Dermis microvascular lymphatic vessel endothelial cell (primary cell): ENCODE results near the gene RNF224. TPM values are rescaled to one million over a fixed set of nuclear protein-coding genes. Genes with fewer than 3 reads are reported as not detected.

Experiments
- DNase-seq, 2 donors: peaks; one replicate each; pipeline versions ENCODE4 v3.0.0 to v3.0.0-alpha.2; 2010; ENCODE audit warnings: low read depth in 2 of 2
- total RNA-seq: library from RNA; depleted of rRNA; stranded (reverse); fragments of >200 nt; gene quantifications from 2 replicates; pipeline ENCODE4 v1.2.1, GENCODE V29; 2014

Gene RNF224
- total RNA-seq, 1 donor from 2014 or later = under 0.01 TPM

- no peak for DNase-seq
Observed at GRCh38 chr9:137251490-137252268, 24.4 kb downstream of the RNF224 start.

- DNase-seq = no peak
Observed at GRCh38 chr9:137252555-137253506, 25.5 kb downstream of the RNF224 start.

GRCh38 chr9:137253717-137254623, 26.7 kb downstream of the RNF224 start:
- DNase-seq = no peak

GRCh38 chr9:137254624-137255447, 27.5 kb downstream of the RNF224 start, which contains the start of gene NELFB:
Gene NELFB (plus strand): TSS chr9:137255327.
- peak in 1 of 2 donors; percentile 78 for DNase-seq

- peak in 1 of 2 donors; percentile 40 for DNase-seq
Observed at GRCh38 chr9:137255448-137256114, 28.3 kb downstream of the RNF224 start.

GRCh38 chr9:137256362-137256761, 29.1 kb downstream of the RNF224 start:
- DNase-seq = no peak

GRCh38 chr9:137256856-137257255, 29.6 kb downstream of the RNF224 start:
- no peak for DNase-seq

- peak in 1 of 2 donors; percentile 38 for DNase-seq
Observed at GRCh38 chr9:137262173-137262908, 35.0 kb downstream of the RNF224 start.

- DNase-seq = no peak
Observed at GRCh38 chr9:137262909-137263285, 35.6 kb downstream of the RNF224 start.

- no peak for DNase-seq
Observed at GRCh38 chr9:137263506-137263905, 36.2 kb downstream of the RNF224 start.

GRCh38 chr9:137264067-137264466, 36.8 kb downstream of the RNF224 start:
- no peak for DNase-seq

GRCh38 chr9:137265496-137266161, 38.3 kb downstream of the RNF224 start:
- DNase-seq = no peak

- DNase-seq = no peak
Observed at GRCh38 chr9:137266162-137266527, 38.8 kb downstream of the RNF224 start.

GRCh38 chr9:137266585-137267453, 39.5 kb downstream of the RNF224 start:
- DNase-seq = no peak

- DNase-seq = no peak
Observed at GRCh38 chr9:137267933-137268355, 40.6 kb downstream of the RNF224 start.

GRCh38 chr9:137268538-137269201, 41.4 kb downstream of the RNF224 start:
- peak; percentile 69 to 82 for DNase-seq

- DNase-seq = peak in 1 of 2 donors; percentile 61
Observed at GRCh38 chr9:137269231-137269772, 42.0 kb downstream of the RNF224 start.
